ENCODE results near the gene MOCOS.

DNA sequence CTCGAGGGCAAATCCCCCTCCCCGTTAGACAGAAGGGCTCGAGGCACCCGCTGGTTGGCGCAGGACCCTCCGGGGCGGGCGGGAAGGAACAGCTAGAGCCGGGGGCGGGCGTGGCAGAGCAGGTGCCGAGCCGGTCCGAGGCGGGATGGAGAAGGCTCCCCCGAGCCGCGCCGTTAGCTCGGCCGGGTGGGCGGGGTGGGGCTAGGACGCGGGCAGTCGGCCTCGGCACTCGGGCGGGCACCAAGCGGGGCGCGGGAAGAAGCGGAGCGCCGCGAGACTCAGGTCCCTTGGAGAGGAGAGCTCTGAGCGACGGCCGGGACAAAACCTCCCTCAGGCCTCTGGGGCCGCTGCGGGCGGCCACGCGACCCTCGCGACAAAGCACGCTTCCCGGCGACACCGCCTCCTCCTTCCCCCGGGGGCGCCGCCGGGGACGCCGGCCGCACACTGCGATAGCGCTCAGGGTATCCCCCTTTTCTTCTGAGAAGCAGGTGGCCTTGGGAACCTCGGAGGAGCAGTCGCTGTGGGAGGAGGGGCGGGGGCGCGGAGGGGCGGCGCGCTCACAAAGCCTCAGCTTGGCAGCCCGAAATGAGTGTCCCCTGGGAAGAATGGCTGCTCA lies 110.9 kb downstream of the MOCOS start:
- TF ChIP-seq EZH2 (IDR thresholded peaks at IDR 0.05; ENCODE audit: borderline replicate concordance, low read length) = no peak
- TF ChIP-seq, protein P1, sequence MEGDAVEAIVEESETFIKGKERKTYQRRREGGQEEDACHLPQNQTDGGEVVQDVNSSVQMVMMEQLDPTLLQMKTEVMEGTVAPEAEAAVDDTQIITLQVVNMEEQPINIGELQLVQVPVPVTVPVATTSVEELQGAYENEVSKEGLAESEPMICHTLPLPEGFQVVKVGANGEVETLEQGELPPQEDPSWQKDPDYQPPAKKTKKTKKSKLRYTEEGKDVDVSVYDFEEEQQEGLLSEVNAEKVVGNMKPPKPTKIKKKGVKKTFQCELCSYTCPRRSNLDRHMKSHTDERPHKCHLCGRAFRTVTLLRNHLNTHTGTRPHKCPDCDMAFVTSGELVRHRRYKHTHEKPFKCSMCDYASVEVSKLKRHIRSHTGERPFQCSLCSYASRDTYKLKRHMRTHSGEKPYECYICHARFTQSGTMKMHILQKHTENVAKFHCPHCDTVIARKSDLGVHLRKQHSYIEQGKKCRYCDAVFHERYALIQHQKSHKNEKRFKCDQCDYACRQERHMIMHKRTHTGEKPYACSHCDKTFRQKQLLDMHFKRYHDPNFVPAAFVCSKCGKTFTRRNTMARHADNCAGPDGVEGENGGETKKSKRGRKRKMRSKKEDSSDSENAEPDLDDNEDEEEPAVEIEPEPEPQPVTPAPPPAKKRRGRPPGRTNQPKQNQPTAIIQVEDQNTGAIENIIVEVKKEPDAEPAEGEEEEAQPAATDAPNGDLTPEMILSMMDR (conservative IDR thresholded peaks at IDR 0.05 in 1 of 2, IDR thresholded peaks at IDR 0.05 in 1 of 2; ENCODE audit: extremely low read depth in 1 of 2, insufficient read depth in 1 of 2, low read depth in 1 of 2, low read length in 2 of 2) = no peak

Data from mammary epithelial cell (primary cell).